UCSD-AML1 (cell line): ENCODE results near the gene CGNL1.

Experiments used
- DNase-seq: peaks from one replicate; lab custom pipeline; 2025; ENCODE audit not compliant: unreplicated experiment; lab: John Stamatoyannopoulos, UW

Gene CGNL1

GRCh38 chr15:57375827-57376695 is at the start of gene CGNL1:
Gene CGNL1 (plus strand): TSS chr15:57376505. CDS start chr15:57438000, 61,495 bp downstream.
- DNase-seq: no peak

DNA sequence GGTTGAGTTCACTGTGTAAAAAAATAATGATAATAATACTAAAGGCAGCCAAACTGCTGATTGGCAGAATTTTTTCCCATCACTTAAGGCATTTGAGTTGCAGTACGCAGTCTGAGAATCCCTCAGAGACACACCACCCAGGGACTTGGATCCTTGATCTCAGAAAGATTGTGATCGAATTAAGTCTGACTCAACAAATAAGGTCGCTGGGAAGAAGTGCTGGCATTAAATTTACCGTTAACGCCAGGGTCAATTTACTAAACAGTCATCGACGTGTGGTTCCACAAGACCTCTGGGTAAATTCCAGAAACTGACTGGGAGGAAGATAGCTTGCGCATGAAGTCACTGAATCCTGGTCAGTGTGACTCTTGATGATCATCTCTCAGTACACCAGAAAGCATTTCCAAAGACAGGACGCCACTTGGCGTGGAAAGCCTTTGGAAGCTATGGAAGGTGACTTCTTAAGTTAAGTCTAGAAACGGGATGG is 48.3 kb upstream of the CGNL1 start:
- DNase-seq: no peak

- DNase-seq: no peak
These were observed 47.8 kb upstream of the CGNL1 start for GRCh38 chr15:57328479-57328878.

DNA sequence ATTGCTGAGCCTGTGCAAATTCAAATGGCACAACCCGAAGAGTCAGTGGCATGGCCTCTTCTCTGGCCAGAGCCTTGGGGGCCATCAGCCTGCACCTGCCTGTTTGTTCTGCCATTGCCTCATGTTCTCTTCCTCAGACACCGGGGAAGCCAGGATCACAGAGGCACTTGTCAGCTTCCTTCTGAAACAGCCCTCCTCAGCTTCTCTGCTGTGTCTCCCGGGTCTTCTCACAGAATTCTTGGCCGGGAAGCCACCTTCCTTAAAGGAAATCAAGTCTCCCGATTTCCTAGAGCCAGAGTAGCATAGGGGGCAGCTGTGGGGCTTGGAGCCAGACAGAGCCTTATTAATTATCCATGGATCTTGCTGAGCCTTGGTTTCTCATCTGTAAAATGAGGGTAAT is 47.4 kb upstream of the CGNL1 start:
- no peak for DNase-seq

DNA sequence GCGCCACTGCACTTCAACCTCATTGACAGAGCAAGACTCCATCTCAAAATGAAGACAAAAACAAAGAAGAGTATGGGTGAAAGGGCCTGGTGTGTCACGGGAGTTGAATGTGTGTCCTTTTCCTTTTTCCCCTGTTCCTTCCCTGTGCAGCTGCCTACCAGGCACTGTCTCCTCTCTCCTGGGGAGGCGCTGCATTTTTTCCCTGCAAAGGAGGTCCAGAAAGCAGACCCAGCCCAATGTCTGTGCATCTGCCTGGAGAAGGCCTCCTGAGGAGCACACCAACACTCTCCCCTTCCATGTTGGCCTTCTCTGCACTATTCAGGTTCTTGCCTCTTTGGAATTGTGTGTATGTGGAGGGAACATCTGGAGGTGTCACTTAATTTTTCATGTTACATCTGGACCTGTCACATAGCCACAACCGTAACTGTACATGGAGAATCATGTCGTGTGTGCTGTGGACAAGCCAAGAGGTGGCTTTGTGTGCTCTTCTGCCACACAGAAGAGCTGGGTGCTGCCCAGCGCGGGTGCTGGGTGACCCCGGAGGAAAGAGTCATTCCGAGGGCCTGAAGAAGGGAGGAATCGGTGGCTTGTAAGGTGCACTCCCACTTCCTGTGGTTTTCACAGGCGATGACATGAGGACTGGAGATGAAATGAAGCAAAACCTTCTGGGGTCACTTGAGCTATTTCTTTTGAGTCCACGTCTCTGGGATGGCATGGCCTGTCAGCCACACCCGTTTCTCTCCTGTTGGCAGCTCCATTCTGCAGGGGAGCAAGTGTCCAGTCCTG is 46.5 kb upstream of the CGNL1 start:
- DNase-seq: peak; percentile 46

- no peak for DNase-seq
These were observed 45.5 kb upstream of the CGNL1 start for GRCh38 chr15:57330619-57331340.

- no peak for DNase-seq
These were observed 44.0 kb upstream of the CGNL1 start for GRCh38 chr15:57332326-57332725.

DNA sequence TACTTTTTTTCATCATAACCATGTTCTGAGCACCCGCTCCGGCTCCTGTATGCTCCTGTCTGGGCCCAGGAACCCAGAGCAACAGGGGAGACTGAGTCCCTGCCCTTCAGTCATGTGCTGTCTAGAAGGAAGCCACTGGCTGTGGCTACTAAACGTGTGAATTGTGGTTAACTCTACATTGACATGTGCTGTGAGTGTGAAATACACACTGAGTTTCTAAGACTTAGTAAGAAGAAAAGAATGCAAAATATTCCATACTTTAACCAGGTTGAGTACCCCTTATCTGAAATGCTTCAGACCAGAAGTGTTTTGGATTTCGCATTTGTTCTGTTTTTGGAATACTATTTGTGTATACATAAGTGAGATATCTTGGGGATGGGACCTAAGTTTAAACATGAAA is 42.8 kb upstream of the CGNL1 start:
- DNase-seq: no peak

DNA sequence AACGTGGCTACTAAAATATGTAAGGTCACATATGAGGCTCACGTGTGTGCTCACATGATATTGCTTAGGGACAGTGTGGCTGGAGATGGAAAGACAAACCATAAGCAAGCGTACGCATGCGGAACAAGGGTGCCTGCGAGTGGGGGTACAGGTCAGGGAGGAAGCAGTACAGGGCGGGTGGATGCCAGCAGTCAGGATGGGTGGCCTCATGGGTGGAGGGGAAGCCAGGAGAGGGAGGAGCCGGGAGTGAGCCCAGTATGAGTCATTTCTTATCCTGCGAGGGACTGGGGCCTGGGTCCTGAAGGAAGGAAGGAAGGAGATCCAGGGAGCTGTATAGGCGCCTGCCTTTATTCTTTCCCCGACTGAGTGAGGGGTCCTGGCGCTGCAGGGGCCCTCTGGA is 42.0 kb upstream of the CGNL1 start:
- peak; percentile 71 for DNase-seq

GRCh38 chr15:57335293-57335715 is 41.0 kb upstream of the CGNL1 start:
- DNase-seq: no peak

DNA sequence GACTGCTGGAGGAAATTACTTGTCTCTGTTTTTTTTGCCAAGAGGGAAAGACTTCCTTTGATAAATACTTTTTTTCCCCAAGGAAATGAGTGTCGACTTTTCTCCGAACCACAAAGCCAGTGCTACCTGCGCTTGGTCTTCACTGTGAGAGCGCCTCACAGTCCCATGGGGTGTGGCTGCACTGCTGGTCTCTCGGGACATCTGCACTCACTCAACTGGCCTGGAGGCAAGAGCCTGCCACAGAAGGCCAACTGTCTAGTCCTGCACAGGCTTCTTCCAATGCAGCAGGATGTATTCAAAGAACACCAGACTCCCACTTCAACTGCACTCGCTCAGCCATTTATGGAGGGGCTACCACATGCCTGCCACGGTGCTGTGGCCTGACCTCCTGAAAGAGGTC is 40.6 kb upstream of the CGNL1 start:
- no peak for DNase-seq

DNA sequence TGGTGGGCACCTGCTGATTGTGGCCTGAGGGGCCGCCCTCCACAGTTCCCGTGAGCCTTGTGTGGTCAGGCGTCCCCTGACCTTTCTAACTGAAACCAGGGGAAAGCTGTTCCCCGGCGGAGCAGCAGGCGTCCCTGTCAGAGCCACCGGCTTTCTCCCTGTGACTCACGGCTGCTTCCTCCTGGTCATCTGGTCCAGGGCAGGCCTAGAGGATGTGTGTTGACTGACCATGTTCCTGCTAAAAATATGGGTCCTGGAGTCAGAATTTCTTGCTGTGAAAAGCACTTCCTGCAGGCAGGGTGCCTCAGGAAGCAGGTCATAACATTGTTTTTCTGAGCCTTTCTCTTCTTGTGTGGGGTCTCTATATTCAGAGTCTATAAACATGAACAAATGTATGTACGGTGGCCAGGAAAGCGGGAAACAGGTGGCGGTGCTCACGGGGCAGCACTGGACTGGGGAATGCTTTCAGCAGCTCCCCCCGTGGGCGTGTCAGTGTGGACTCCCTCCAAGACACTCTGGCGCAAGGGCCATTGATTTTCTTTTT is 38.4 kb upstream of the CGNL1 start:
- peak; percentile 57 for DNase-seq

GRCh38 chr15:57339321-57339720 is 37.0 kb upstream of the CGNL1 start:
- DNase-seq: no peak

- peak; percentile 30 for DNase-seq
These were observed 35.5 kb upstream of the CGNL1 start for GRCh38 chr15:57340682-57341259.

DNA sequence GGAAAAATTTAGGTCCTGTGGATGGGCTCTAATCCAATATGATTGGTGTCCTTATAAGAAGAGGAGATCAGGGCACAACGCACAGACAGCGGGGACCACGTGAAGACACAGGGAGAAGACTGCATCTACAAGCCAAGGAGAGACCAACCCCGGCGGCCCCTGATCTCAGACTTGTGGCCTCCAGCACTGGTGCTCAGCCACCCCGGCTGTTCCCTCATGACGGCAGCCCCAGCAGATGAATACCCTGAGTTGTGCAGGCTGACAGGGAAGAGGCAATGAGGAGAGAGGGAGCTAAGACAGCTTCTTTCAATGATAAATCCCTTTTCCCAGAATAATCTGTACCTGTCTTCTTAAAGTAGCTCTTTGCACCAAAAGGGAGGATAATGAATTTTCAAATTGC is 33.3 kb upstream of the CGNL1 start:
- DNase-seq: no peak

- DNase-seq: no peak
These were observed 32.8 kb upstream of the CGNL1 start for GRCh38 chr15:57343498-57343897.

DNA sequence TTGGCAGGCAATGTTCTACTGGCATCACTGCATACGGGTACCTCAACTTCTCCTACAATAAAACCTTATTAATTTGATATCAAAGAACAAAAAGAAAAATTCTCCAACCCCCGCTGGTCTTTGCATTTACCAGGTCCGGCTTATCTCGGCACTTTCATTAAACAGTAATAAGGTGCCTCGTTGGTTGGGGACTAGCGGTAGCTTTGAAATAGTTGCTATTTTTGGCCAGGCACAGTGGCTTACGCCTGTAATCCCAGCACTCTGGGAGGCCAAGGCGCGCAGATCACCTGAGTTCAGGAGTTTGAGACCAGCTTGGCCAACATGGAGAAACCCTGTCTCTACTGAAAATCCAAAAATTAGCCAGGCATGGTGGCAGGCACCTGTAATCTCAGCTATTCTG is 32.0 kb upstream of the CGNL1 start:
- DNase-seq: no peak

GRCh38 chr15:57345584-57345983 is 30.7 kb upstream of the CGNL1 start:
- DNase-seq: peak; percentile 29

- no peak for DNase-seq
These were observed 28.2 kb upstream of the CGNL1 start for GRCh38 chr15:57348081-57348480.

DNA sequence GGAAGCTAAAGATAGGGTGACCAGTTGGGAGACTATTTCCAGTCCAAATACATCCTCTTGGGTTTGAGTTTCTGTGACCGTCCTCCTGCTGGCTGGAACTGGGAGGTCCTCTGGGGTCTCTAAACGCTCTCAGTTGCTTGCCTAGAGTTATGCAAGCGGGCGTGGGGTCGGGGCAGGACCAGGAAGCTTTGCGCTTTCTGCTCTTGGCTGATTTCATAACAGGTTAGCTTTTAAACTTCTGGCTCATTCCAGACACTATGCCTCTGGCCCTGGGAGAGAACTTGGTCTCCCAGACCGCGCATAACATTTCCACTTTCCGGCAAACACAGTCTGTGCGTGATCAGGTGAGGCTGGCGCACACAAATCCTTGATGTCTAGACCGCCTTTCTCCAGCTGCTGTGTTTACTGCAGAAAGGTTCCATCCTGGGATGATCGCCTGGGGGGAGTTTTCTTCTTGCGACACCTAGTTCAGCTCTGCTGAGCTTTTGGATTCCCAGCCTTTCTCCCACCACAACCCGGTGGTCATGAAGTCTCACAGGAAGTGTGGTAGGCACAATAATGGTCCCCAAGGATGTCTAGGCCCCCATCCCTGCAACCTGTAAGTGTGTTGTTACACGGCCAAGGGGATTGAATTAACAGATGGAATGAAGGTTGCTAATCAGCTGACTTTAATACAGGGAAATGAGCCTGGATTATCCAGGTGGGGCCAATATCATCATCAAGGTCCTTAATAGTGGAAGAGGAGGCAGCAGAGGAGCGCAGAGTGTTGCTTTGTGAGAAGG is 23.6 kb upstream of the CGNL1 start:
- DNase-seq: no peak
